Thyroid gland (tissue), 4 donors: ENCODE data around the gene MUTYH. TPM values are rescaled to one million over a fixed set of nuclear protein-coding genes. Genes with fewer than 3 reads are reported as not detected.

Source experiments
- DNase-seq, 2 donors: peaks; one replicate each; pipeline ENCODE4 v3.0.0-alpha.2; 2019
- H3K27ac ChIP-seq, 3 donors: fragments of 200-600 bp; sonication (generic); 1 replicate in 2 of 3; 2 replicates in 1 of 3; pipeline ENCODE4 v1.5.1; 2016 to 2019; ENCODE audit warnings: mild to moderate bottlenecking in 1 of 3, moderate library complexity in 1 of 3
- H3K27me3 ChIP-seq: fragments of 200-600 bp; sonication (generic); one replicate; pipeline ENCODE4 v1.5.1; 2019
- H3K36me3 ChIP-seq, 2 donors: fragments of 200-600 bp; sonication (generic); one replicate each; pipeline ENCODE4 v1.5.1; 2016 to 2019
- H3K4me1 ChIP-seq, 2 donors: fragments of 200-600 bp; sonication (generic); one replicate each; pipeline ENCODE4 v1.5.1; 2017 to 2019
- H3K4me3 ChIP-seq, 3 donors: fragments of 200-600 bp; sonication (generic); replicated peaks in 1 of 3; 1 replicate in 2 of 3; 2 replicates in 1 of 3; pipeline ENCODE4 v1.5.1; 2016; ENCODE audit warnings: mild to moderate bottlenecking in 1 of 3
- H3K9me3 ChIP-seq: fragments of 200-600 bp; sonication (generic); one replicate; pipeline ENCODE4 v1.5.1; 2017
- POLR2A ChIP-seq, 2 donors: fragments of 450-650 bp; IDR thresholded peaks; one replicate each; pipeline ENCODE4 v1.6.1; 2017; ENCODE audit warnings: antibody characterized with exemption in 2 of 2, mild to moderate bottlenecking in 2 of 2, moderate library complexity in 1 of 2
- WGBS, 2 donors: methylation state at CpG; one replicate each; pipeline ENCODE4 v1.1.5; 2017; 5-methylcytosine and 5-hydroxymethylcytosine counted together
- intact Hi-C: fragments of 100-400 bp; cut with DNase I; formaldehyde crosslinking; loops from one replicate; pipeline ENCODE4 v1.15.1; 2023
- total RNA-seq, 4 donors: library from RNA; depleted of rRNA; stranded (reverse); fragments of >200 nt; gene quantifications; one replicate each; pipeline ENCODE4 v1.2.3, GENCODE V29; 2016
- TF ChIP-seq, protein P1 (sequence below), 6 experiments: fragments of 200-600 bp in 3 of 6; fragments of 450-650 bp in 3 of 6; sonication (generic) in 3 of 6; IDR thresholded peaks; one replicate each; pipeline ENCODE4 v1.5.1; 2016 to 2019; ENCODE audit warnings: antibody characterized with exemption in 6 of 6, mild to moderate bottlenecking in 2 of 6, inconsistent platforms in 1 of 6, moderate library complexity in 1 of 6

Gene MUTYH
- total RNA-seq, 4 donors from 2014 or later, result 23.7 to 45.9 (median 31.7) TPM

DNA sequence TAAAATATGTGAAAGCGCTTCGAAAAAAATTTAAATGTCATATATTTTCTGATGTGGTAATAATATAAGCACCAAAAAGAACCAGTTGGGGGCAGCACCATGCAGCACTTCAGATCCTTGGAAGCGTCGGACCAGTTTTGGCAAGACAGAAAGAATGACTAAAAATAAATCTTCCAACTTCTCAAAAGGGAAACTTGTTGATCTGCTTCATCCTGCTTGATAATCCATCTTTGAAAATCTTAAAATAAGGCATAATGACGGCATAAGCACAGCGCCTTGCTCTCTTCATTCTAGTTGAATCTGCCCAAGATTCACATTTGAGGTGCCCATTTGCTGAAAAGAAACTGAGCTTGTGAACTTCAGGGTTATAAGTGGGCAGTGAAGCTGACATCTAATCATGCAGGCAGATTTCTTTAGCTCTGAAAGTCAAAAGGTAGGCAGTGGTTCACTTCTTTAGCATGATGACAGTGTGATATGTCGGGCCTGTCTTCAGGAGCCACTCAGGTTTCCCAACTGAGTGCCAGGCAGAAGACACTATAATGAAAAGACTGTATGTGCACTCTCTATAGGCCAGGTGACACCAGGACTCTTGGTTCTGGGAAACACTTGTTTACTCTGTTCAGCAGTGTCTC lies 19.8 kb upstream of the MUTYH start:
- H3K9me3 ChIP-seq, result no peaks in the 10 kb centered on the region
- H3K36me3 ChIP-seq, result no peaks in the 10 kb centered on the region
- DNase-seq, result peak; percentile 68 to 77
- intact Hi-C loops, result loop anchor here (2.0 to 5.0 kb wide), 2 partner anchors 133 to 212 kb away; no protein-coding TSS in a partner anchor
- no peak overlapping the region for H3K4me3 ChIP-seq
- H3K27ac ChIP-seq, result peak overlapping the region; percentile 64 to 74 (median 72)
- 25% methylated on average over 7 of the region's 7 CpGs for WGBS, 2 donors
- H3K4me1 ChIP-seq, result peaks cover 7 to 14% of the 10 kb centered on the region in 2 donors
- TF ChIP-seq, protein P1, sequence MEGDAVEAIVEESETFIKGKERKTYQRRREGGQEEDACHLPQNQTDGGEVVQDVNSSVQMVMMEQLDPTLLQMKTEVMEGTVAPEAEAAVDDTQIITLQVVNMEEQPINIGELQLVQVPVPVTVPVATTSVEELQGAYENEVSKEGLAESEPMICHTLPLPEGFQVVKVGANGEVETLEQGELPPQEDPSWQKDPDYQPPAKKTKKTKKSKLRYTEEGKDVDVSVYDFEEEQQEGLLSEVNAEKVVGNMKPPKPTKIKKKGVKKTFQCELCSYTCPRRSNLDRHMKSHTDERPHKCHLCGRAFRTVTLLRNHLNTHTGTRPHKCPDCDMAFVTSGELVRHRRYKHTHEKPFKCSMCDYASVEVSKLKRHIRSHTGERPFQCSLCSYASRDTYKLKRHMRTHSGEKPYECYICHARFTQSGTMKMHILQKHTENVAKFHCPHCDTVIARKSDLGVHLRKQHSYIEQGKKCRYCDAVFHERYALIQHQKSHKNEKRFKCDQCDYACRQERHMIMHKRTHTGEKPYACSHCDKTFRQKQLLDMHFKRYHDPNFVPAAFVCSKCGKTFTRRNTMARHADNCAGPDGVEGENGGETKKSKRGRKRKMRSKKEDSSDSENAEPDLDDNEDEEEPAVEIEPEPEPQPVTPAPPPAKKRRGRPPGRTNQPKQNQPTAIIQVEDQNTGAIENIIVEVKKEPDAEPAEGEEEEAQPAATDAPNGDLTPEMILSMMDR (IDR thresholded peaks at IDR 0.05), result peak; percentile 21 to 77 (median 70)
- TF ChIP-seq POLR2A (IDR thresholded peaks at IDR 0.05), result no peak
- no peaks in the 10 kb centered on the region for H3K27me3 ChIP-seq

DNA sequence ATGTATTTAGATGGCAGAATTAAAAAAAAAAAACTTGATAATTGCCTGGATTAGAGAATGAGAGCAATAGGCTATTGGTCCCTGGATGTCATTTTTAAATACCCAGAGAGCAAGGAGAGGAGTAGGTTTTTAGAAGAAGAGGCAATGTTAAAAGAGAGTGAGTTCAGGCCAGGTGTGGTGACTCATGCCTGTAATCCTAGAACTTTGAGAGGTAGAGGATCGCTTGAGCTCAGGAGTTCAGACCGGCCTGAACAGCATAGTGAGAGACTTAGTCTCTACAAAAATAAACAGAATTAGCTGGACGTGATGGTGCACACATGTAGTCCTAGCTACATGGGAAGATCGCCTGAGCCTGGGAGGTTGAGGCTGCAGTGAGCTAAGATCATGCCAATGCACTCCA lies 15.9 kb upstream of the MUTYH start:
- 64 to 67% methylated on average over 4 of the region's 4 CpGs for WGBS, 2 donors
- Histone ChIP-seq H3K4me1 (peaks cover 7 to 14% of the 10 kb centered on the region in 2 donors), H3K36me3 (no peaks in the 10 kb centered on the region), H3K27me3 (no peaks in the 10 kb centered on the region), H3K9me3 (no peaks in the 10 kb centered on the region), H3K27ac (no peak overlapping the region), H3K4me3 (no peak overlapping the region)
- intact Hi-C loops, result loop anchor here (5.0 kb wide), 1 partner anchor 216 kb away; no protein-coding TSS in a partner anchor
- DNase-seq, result no peak
- TF ChIP-seq POLR2A (IDR thresholded peaks at IDR 0.05), result no peak
- TF ChIP-seq, protein P1 (IDR thresholded peaks at IDR 0.05), result no peak

DNA sequence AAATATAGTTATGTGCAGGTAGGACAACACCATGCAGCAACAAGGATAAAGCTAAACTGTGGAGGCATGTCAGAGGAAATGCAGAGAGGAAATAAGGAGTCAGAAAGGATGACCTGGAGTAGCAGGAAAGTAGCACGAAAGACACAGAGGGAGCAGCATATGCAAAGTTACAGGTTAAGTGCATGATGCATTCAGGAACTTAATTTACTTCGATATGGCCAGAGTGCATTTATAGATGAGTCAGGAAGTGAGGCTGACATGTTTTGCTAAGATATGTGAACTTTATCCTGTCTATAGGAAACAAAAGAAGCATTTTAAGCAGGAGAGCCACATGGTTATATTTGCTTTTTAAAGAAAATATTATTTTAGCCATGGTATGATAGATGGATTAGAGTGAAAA lies 15.4 kb upstream of the MUTYH start:
- WGBS, 2 donors, result 61 to 65% methylated on average over 2 of the region's 2 CpGs
- Histone ChIP-seq H3K4me3 (no peak overlapping the region), H3K36me3 (no peaks in the 10 kb centered on the region), H3K27ac (no peak overlapping the region), H3K9me3 (no peaks in the 10 kb centered on the region), H3K27me3 (no peaks in the 10 kb centered on the region), H3K4me1 (peaks cover 5 to 13% of the 10 kb centered on the region in 2 donors)
- DNase-seq, result no peak
- TF ChIP-seq POLR2A (IDR thresholded peaks at IDR 0.05), result no peak
- TF ChIP-seq, protein P1 (IDR thresholded peaks at IDR 0.05), result no peak
- intact Hi-C loops, result loop anchor here (5.0 kb wide), 1 partner anchor 217 kb away; no protein-coding TSS in a partner anchor

DNA sequence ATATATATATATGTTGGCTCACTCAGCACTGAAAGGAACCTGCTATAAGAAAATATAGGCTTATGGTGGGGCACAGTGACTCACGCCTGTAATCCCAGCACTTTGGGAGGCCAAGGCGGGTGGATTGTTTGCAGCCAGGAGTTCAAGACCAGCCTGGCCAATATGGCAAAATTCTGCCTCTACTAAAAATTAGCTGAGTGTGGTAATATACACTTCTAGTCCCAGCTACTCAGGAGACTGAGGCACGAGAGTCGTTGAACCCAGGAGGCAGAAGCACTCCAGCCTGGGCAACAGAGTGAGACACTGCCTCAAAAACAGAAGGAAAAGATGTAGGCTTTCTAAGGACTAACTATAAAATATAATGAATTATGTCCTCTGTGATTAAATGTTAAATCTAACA lies 14.6 kb upstream of the MUTYH start:
- DNase-seq, result no peak
- Histone ChIP-seq H3K4me1 (peaks cover 0 to 13% of the 10 kb centered on the region in 2 donors), H3K4me3 (no peak overlapping the region), H3K36me3 (no peaks in the 10 kb centered on the region), H3K27me3 (no peaks in the 10 kb centered on the region), H3K27ac (no peak overlapping the region), H3K9me3 (no peaks in the 10 kb centered on the region)
- intact Hi-C loops, result loop anchor here (5.0 kb wide), 1 partner anchor 217 kb away; no protein-coding TSS in a partner anchor
- TF ChIP-seq, protein P1 (IDR thresholded peaks at IDR 0.05), result no peak
- TF ChIP-seq POLR2A (IDR thresholded peaks at IDR 0.05), result no peak
- WGBS, 2 donors, result 88 to 96% methylated on average over 4 of the region's 4 CpGs

DNA sequence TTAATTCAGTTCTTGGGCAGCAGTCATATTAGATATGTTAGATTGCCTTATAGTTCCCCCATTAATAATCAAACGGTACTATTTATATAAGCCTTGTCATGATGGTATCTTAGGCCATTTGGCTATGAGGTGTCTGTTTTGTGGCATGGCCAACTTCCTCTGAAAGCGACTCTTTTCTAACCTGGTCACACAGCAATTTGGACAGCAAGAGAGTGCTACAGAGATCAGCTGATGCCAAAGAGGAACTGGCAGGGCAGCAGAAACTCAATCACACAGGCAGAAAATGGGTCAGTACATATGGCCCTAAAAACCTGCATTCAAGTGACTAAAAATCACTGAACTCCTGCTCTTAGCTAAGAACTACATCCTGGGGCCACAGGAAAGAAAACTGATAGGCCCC lies 13.4 kb upstream of the MUTYH start:
- no peaks in the 10 kb centered on the region for H3K36me3 ChIP-seq
- no peak overlapping the region for H3K4me3 ChIP-seq
- WGBS, 2 donors, result 87 to 90% methylated on average over 2 of the region's 2 CpGs
- intact Hi-C loops, result no loop called here
- TF ChIP-seq, protein P1 (IDR thresholded peaks at IDR 0.05), result no peak
- no peak for TF ChIP-seq POLR2A (IDR thresholded peaks at IDR 0.05)
- H3K27me3 ChIP-seq, result no peaks in the 10 kb centered on the region
- H3K27ac ChIP-seq, result no peak overlapping the region
- H3K4me1 ChIP-seq, result peaks cover 7 to 22% of the 10 kb centered on the region in 2 donors
- no peaks in the 10 kb centered on the region for H3K9me3 ChIP-seq
- no peak for DNase-seq
